ENCODE data around the gene KCNJ18.
A peak's percentile ranks its signal among the peaks of the same experiment; 100 is the strongest.
"Not testable (repeated sequence)": the region's sequence is repeated elsewhere in the genome, so short reads cannot be mapped to it uniquely, and the experiment has no call there.

Gene KCNJ18

DNA sequence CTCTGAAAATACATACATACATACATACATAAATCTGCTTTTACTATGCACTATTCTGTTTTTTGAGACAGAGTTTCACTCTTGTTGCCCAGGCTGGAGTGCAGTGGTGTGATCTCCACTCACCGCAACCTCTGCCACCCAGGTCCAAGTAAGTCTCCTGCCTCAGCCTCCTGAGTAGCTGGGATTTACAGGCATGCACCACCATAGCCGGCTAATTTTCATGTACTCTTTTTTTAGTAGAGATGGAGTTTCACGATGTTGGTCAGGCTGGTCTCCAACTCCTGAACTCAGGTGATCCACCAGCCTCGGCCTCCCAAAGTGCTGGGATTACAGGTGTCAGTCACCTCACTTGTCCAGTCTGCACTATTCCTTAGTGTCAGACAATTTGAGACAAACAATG, 20.5 kb upstream of the KCNJ18 start:
- DNase-seq: not testable (repeated sequence)

- DNase-seq: not testable (repeated sequence)
These were observed 18.7 kb upstream of the KCNJ18 start for GRCh38 chr17:21673451-21674241.

DNA sequence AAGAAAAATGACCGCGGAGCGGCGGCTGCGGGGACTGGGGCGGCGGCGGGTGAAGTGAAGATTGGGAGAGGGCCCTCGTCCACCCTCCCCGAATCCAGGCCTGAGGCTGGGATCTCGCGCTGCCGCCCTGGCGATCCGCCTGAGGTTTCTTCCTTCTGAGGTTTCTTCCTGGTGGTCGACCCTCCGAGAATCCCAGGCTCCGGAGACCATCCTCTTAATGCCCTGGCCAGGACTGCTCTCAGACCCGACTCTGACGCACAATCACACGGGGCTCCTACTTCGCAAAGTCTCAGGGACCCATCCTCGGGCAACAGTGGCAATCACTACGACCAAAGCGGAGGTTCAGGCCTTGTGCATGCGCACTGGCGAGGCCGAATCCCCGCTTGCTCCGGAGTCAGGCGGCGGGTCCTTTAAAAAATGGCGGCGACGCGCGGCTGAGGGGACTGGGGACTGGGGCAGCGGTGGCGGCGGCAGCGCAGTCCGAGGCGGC, 18.0 kb upstream of the KCNJ18 start:
- no peak for DNase-seq

- DNase-seq: not testable (repeated sequence)
These were observed 17.2 kb upstream of the KCNJ18 start for GRCh38 chr17:21674891-21675738.

- not testable (repeated sequence) for DNase-seq
These were observed 16.6 kb upstream of the KCNJ18 start for GRCh38 chr17:21675739-21676130.

DNA sequence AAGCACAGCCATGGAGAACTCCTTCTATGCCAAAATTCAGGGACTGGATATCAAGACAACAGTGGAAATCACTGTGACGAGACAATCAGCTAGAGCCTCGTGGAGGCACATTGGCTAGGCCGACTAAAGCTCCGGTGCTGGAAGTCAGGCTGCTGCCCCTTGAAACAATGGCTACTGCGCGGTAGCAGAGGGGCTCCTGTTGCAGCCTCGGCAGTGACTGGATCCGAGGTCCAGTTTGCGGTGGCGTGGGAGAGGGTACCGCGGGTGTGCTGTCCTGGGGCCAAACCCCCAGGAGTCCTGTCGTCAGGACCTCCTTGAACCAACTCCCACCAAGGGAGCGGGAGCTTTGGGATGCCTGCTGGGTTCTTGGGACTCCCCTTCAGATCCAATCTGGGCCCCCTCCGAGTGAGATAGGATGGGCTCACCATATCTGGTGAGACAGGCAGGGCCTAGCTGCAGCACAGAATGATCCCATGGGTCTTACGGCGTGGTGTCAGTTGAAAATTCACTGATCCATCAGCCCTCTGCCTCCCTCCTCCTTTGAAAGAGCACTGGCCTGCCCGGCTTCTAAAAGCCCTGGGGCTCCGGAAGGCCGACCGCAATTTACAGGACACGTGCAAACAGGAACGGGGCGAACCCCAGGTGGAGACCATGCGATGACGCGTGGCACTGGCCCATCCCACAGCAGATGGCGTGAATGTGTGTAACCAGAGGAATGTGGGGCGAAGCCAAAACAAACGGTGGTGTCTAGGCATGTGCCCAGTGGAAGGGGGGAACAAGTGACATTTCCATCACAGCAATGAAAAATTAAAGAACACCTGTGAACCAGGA, 15.8 kb upstream of the KCNJ18 start:
- no peak for DNase-seq

DNA sequence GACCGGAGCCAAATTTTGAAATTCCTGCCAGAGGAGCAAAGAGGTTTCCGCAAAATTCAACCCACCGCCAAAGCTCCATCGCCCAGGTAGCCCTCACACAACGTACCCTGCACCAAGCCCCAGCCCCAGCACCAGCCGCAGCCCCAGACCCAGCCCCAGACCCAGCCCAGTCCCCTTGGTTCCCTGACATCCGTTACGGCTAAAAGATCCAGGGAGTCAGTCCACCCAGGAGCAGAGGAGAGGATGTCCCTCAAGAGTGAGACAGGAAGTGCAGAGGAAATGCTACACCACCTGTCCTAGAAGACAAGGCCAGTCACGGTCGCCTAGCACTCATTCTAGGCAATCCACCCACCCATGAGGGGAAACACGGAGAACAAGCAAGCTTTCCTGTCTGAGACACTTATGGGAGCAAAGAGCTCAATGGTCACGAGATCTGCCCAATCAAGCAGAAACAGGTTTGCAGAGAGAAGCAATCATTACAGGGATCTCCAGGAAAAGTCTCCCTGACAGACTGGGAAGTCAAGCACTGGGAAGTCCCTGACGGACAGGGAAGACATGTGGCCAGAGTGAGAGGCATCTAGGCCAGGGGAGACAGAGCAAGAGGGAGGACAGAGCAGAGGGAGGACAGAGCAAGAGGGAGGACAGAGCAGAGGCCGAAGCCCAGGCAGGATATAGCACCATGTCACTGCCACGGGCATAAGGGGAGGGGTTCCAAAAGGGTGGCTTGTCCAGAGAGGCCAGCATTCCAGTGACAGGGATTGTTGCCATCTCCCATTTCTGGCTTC, 15.0 kb upstream of the KCNJ18 start:
- no peak for DNase-seq

DNA sequence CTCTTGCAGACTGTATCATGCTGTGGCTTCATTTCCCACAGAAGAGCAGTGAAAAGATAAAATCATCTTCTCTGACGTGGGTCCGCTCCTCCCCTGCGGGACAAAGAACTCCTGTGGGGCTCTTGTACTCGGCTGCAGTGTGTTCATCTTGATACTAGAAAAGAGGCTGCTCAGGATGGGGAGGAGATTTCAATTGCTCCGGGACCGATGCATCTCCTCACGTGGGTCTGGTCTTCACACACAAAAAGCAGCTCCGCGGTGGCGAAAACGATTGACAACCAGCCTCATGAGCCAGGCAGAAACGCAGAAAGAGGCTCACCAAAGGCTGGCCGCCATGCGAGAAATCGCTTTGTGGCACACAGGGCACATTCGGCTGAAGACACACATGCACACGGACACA, 14.4 kb upstream of the KCNJ18 start:
- DNase-seq: no peak

DNA sequence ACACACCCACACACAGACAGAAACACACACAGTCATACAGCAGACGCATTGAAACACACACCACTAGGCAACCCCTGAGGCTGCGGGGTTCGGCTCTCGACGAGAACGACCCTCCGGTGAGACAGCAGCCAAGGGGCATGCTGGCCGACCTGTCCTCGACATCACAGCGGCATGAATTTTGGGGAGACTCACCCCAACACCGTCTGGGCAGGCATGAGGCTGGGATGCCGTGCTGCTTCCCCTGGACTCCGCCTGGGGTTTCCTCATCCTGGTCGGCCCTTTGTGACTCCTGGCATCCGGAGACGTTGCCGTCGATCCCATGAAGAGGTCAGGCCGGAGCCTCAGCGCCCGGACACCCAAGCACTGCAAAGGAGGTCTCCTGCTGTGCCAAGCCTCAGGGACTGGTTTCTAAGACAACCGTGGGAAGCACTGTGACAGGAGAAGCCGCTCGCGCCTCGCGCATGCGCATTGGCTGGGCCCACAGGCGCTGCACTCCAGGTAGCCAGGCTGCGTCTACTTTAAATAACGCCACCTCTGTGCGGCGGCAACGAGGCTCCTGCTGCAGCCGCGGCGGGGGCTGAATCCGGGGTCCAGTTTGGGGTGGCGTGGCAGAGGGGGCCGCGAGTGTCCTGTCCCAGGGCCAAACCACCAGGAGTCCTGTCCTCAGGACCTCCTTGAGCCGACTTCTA, 13.8 kb upstream of the KCNJ18 start:
- no peak for DNase-seq

DNA sequence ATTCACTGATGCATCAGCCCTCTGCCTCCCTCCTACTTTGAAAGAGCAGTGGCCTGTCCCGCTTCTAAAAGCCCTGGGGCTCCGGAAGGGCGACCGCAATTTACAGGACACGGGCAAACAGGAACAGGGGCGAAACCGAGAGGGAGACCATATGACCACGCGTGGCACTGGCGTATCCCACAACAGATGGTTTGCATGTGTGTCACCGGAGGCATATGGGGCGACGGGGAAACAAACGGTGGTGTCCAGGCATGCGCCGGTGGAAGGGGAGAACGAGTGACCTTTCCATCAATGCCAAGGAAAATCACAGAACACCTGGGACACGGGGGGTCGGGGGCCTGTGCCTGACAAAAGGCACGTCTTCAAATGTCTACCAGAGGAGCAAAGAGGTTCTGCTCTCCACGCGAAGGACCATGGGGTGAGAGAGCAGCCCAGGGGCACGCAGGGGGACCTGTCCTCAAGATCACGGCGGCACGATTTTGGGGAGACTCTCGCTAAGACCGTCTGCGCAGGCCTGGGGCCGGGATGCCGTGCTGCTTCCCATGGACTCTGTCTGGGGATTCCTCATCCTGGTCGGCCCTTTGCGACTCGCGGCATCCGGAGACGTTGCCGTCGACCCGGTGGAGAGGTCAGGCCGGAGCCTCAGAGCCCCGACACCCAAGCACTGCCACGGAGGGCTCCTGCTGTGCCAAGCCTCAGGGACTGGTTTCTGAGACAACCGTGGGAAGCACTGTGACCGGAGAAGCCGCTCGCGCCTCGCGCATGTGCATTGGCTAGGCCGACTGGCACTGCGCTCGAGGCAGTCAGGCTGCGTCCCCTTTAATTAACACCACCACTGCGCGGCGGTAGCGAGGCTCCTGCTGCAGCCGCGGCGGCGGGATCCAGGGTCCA, 12.8 kb upstream of the KCNJ18 start:
- no peak for DNase-seq

DNA sequence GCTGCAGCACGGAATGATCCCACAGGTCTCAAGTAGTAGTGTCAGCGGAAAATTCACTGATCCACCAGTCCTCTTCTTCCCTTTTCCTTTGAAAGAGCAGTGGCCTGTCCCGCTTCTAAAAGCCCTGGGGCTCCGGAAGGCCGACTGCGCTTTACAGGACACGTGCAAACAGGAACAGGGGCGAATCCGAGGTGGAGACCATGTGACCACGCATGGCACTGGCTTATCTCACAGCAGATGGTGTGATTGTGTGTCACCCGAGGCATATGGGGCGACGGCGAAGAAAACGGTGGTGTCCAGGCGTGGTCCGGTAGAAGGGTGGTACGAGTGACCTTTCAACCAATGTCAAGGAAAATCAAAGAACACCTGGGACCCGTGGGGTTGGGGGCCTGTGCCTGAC, 12.0 kb upstream of the KCNJ18 start:
- DNase-seq: no peak

DNA sequence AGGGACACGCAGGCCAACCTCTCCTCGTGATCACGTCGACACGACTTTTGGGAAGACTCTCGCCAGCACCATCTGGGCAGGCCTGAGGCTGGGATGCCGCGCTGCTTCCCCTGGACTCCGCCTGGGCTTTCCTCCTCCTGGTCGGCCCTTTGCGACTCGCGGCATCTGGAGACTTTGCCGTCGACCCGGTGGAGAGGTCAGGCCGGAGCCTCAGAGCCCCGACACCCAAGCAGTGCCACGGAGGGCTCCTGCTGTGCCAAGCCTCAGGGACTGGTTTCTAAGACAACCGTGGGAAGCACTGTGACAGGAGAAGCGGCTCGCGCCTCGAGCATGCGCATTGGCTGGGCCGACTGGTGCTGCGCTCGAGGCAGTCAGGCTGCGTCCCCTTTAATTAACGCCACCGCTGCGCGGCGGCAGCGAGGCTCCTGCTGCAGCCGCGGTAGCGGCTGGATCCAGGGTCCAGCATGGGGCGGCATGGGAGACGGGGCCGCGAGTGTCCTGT, 11.4 kb upstream of the KCNJ18 start:
- DNase-seq: peak; percentile 17 to 20

GRCh38 chr17:21681576-21681975, 10.7 kb upstream of the KCNJ18 start:
- not testable (repeated sequence) for DNase-seq

GRCh38 chr17:21682130-21682529, 10.2 kb upstream of the KCNJ18 start:
- DNase-seq: not testable (repeated sequence)

- DNase-seq: not testable (repeated sequence)
These were observed 9.1 kb upstream of the KCNJ18 start for GRCh38 chr17:21683142-21683712.

GRCh38 chr17:21683897-21684296, 8.4 kb upstream of the KCNJ18 start:
- not testable (repeated sequence) for DNase-seq

- not testable (repeated sequence) for DNase-seq
These were observed 7.9 kb upstream of the KCNJ18 start for GRCh38 chr17:21684384-21684783.

- DNase-seq: not testable (repeated sequence)
These were observed 7.1 kb upstream of the KCNJ18 start for GRCh38 chr17:21685061-21685795.

Measured in SHP77 (cell line).